ENCODE results near the gene ZNF790.

The ZNF790 gene

GRCh38 chr19:36771261-36772231 is 66.6 kb downstream of the ZNF790 start:
- TF ChIP-seq CTCF (IDR thresholded peaks at IDR 0.05; ENCODE audit: extremely low read depth, missing control alignments) = no peak
- peak; percentile 64 for DNase-seq (ENCODE audit: low spot score)
